GM19240 (cell line): ENCODE results near the gene VIT.

ENCODE experiments used
- DNase-seq: peaks from one replicate; pipeline ENCODE4 v3.0.0; 2011; ENCODE audit warnings: low spot score; ENCODE audit not compliant: insufficient read length

Gene VIT

GRCh38 chr2:36708041-36708741 lies 11.7 kb downstream of the VIT start:
- no peak for DNase-seq

- DNase-seq, result no peak
Observed at GRCh38 chr2:36710858-36711515, 14.5 kb downstream of the VIT start.

DNA sequence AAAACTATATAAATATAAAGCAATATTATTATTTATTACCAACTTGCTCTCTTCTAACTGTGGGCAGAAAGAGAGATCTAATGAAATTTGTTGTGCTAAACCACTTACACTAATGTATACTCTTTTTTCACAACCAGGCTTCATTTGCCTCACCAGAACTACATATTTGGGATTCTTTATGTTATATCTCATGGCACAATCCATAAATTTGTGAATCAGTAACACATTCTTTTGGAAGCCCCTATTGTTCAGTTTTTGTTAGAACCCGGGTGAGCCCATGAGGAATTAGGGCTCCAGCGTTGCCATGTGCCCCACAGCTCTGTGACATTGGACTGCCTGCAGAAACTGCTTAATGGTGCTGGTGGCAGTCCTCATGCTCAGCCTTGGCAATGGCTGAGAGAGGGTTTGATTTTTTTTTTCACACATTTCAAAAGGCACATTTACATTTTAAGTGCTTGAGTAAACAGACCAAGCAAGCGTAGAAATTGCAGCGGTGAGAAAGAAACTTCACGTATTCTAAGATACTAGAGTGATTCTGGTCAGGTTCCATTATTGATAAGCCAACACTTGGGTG lies 15.3 kb downstream of the VIT start:
- DNase-seq, result no peak

DNA sequence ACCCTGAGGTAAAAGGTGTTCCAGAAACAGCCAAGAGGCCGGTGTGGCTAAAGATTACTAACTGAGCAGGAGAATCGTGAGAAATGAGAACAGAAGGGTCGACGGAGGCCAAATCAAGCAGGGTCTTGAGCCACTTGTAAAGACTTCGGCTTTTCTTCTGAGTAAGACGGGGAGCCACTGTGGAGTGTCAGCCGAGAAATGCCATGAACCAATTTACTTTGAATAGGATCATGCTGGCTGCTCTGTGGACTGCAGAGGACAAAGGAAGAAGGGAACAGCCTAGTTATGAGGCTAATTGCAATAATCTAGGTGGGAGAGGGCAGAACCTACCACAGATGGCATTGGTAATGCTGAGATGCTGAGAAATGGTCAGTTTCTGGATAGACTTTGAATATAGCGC lies 16.8 kb downstream of the VIT start:
- no peak for DNase-seq

- DNase-seq, result no peak
Observed at GRCh38 chr2:36716111-36716510, 19.6 kb downstream of the VIT start.

DNA sequence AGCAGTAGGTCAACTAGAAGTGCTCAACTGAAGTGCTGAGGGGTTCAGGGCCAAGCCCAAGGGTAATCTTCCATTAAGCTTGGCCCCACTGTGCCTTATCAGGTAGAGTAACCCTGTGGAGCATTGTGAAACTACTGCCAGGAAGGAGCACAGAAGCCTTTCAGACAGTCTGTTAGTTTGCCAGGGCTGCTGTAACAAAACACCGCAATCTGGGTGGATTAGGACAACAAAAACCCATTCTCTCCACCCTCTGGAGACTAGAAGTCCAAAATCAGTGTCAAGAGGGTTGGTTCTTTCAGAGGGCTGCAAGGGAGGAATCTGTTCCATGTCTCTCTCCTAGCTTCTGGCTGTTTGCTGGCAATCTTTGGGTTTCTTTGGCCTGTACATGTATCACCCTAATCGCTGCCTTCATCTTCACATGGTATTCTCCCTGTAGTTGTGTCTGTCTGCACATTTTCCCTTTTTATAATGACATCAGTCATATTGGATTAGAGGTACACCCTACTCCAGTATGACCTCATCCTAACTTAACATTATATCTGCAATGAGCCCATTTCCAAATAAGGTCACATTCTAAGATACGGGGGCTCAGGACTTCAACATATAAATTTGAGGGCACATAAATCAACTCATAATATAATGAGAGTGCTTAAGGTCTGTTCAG lies 21.2 kb downstream of the VIT start:
- no peak for DNase-seq

- DNase-seq, result no peak
Observed at GRCh38 chr2:36727550-36727949, 31.0 kb downstream of the VIT start.

- DNase-seq, result no peak
Observed at GRCh38 chr2:36729067-36729466, 32.6 kb downstream of the VIT start.

DNA sequence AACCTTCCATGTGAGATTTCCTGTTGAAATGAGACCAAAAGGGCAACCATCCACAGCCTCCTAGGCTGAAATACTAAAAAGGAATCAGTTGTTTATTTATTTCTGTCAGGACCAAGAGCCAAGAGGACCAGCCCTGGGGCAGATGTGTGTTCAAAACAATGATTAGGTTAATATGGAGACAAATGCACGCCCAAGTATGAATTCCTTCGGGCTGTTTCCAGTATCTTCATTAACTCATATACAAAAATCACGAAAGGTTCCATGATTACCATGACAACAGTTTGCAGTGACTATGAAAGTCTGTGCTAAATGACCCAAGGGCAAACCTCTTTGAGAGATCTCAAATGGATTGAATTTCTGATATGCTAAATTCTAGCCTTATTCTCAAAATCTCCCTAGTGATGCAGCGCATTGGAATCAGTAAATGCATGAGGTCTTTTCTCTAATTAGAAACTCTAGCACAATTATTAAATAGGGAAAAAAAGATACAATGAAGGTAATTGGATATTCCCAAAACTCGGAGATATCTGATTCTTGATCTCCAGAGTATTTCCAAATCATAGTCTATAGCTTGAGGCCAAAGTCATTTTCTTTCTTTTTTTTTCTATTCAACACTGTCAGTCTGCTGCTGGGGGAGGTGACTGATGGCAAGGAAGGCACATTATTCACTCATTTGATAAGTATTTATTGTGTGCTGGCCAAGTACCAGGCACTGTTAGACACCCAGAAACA lies 35.6 kb downstream of the VIT start:
- DNase-seq, result no peak

GRCh38 chr2:36732673-36733036 lies 36.1 kb downstream of the VIT start:
- no peak for DNase-seq

DNA sequence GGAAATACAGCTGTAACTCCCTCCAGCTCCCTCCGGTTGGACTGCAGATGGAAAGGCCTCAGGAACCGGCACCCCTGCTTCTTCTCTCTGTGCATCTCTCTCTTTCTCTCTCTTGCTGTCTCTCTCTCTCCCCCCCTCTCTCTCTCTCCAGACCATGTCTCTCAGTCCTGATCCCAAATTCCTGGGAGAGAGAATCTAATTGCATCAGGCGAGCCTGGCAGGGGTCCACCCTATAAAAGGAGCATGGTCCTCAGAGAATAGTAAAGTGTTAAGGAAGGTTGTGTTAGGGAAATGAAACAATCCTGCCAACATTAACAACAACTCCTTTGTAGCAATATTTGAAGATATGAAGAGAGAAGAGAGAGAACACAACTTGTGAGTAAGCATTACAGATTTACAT lies 36.7 kb downstream of the VIT start:
- DNase-seq, result no peak

- no peak for DNase-seq
Observed at GRCh38 chr2:36734304-36734703, 37.8 kb downstream of the VIT start.

GRCh38 chr2:36737131-36737750 lies 40.7 kb downstream of the VIT start:
- no peak for DNase-seq

DNA sequence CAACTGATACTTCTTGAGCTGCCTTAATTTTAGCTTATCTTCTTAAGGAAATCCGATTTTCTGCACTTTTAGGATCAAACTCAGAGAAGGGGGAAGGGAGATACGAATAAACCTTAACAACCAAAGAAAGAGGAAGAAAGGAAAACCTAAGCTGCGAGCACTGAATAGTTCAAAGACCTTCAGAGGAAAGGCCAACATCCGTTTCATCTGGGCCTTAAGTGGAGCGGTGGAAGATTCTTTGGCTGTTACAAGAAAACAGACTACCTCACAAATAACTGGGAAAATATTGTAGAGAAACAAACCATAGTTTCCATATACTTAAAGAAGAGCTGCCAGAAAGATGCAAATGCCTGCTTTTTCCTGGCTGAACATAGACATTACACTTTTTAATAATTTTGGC lies 43.6 kb downstream of the VIT start:
- DNase-seq, result no peak

DNA sequence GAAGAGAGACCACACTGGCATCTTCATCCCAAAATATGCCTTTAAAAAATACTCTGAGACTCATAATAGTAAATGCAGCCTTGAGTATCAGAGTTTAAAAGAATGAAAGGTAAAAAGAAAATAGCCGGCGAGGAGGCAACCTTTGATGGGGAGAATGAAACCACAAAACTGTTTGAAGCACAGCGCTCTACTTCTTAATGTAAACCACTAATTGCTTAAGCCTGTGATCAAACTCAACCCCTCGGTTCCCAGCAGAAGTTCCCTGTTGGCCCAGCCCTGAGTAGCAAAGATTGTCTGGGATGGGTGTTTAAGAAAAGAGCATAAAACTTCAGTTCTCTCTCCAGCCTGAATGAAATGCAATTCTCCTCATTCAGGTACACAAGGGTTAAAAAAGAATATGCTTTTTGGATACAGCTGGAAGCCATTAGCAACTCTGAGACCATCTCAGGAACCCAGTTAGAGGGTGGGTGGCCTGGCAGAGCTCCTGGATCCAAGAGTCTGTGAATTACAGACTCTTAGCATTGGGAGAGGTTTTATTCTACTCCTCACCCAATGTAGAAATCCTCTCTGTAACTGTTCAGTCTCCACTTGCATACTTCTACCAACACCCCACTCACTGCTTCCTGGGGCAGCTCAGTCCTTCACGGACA lies 44.8 kb downstream of the VIT start:
- DNase-seq, result no peak

DNA sequence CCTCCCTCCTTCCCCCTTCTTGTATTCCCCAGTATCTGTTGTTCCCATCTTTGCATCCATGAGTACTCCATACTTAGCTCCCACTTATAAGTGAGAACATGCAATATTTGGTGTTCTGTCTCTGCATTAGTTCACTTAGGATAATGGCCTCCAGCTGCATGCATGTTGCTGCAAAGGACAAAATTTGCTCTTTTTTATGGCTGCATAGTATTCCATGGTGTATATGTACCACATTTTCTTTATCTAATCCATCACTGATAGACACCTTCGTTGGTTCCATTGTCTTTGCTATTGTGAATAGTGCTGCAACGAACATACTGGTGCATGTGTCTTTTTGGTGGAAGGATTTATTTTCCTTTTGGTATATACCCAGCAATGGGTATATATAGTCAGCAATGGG lies 47.4 kb downstream of the VIT start:
- DNase-seq, result no peak

GRCh38 chr2:36748166-36748565 lies 51.7 kb downstream of the VIT start:
- no peak for DNase-seq

DNA sequence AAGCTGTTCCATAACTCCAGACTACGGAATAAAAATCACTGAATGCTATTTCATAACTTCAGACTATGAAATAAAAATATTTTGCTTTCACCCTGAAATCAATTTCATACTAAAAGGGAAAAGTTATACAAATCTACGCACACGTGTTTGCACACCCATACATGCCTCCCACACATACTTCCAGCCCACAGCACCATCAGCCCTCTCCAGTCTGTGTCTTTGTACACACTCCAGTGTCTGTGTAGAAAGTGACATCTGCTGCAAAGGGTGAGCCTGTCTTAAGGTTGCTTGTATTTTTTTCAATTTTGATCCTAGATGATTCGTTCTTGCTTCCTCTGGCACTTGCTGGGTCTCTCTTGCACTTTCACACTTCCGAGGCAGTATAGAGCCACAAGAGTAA lies 53.6 kb downstream of the VIT start:
- no peak for DNase-seq

GRCh38 chr2:36753706-36754221 lies 57.3 kb downstream of the VIT start:
- no peak for DNase-seq

DNA sequence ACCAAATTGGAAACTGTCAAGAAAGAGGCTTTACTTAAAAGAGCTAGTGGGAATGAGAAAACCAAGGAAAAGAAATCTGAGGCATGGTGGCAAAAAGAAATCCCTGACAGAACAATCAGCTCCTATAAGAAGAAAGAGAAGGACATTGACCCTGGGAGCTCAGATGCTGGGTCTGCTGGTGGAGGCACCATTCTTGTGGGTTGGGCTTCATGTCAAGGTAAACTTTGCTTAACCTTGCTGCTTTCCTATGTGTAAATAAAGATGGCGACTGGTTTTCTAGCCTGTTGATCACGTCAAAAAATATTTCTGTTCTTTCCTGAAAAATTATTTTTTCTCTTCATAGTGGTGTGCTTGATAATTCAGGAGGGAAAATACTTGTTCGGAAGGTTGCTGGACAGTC lies 58.1 kb downstream of the VIT start:
- DNase-seq, result no peak

DNA sequence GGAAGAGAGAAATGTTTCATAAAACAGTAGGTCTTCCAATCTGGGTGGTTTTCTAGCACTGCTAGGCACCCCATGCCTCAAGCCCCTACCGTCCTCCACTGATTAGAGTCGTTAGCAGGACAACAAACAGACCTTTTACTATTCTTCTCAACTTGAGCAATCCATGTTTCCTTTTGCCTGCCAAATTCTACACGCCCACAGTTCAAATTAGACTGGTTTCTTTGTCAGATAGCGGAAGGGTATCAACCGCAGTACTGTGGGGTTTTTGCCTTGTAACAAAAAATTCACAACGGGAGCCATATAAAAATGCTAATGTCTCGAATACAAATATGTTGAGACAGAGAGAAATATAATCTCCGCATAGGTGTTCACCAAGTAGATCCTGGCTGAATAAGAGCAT lies 59.9 kb downstream of the VIT start:
- DNase-seq, result no peak
